Neural progenitor cell (in vitro differentiated cells): ENCODE results near the gene ARHGEF4. TPM values are rescaled to one million over a fixed set of nuclear protein-coding genes. Genes with fewer than 3 reads are reported as not detected.
A peak's percentile ranks its signal among the peaks of the same experiment; 100 is the strongest.

Experiments used
- DNase-seq: peaks from one replicate; pipeline ENCODE4 v3.0.0-alpha.2; 2016; ENCODE audit warnings: low spot score
- H2AFZ ChIP-seq: fragments of 200-600 bp; sonication (generic); replicated peaks from 2 replicates; pipeline ENCODE4 v1.6.1; 2016; ENCODE audit warnings: antibody characterized with exemption
- H3F3A ChIP-seq: fragments of 200-600 bp; sonication (generic); 2 replicates; pipeline ENCODE4 v1.6.1; 2016; ENCODE audit warnings: antibody characterized with exemption, low read depth
- H3K27ac ChIP-seq: fragments of 200-600 bp; sonication (generic); 2 replicates; pipeline ENCODE4 v1.5.1; 2016; ENCODE audit warnings: mild to moderate bottlenecking
- H3K27me3 ChIP-seq: fragments of 200-600 bp; sonication (generic); 2 replicates; pipeline ENCODE4 v1.6.1; 2016; ENCODE audit warnings: mild to moderate bottlenecking, moderate library complexity
- H3K36me3 ChIP-seq: fragments of 200-600 bp; sonication (generic); 2 replicates; pipeline ENCODE4 v1.5.1; 2016
- H3K4me1 ChIP-seq: fragments of 200-600 bp; sonication (generic); 2 replicates; pipeline ENCODE4 v1.6.1; 2016; ENCODE audit warnings: mixed run types
- H3K4me2 ChIP-seq: fragments of 200-600 bp; sonication (generic); 2 replicates; pipeline ENCODE4 v1.6.1; 2016
- H3K4me3 ChIP-seq: fragments of 200-600 bp; sonication (generic); 2 replicates; pipeline ENCODE4 v1.5.1; 2016
- H3K79me2 ChIP-seq: fragments of 200-600 bp; sonication (generic); 2 replicates; pipeline ENCODE4 v1.6.1; 2016; ENCODE audit warnings: low read depth
- H3K9ac ChIP-seq: fragments of 200-600 bp; sonication (generic); 2 replicates; pipeline ENCODE4 v1.6.1; 2016
- H3K9me3 ChIP-seq: fragments of 200-600 bp; sonication (generic); 2 replicates; pipeline ENCODE4 v1.5.1; 2016; ENCODE audit warnings: low read depth
- H4K20me1 ChIP-seq: fragments of 200-600 bp; sonication (generic); 2 replicates; pipeline ENCODE4 v1.6.1; 2016; ENCODE audit warnings: low read depth
- H3K27ac Mint-ChIP-seq: 3 replicates; pipeline ENCODE4 v1.8.0; 2021; ENCODE audit warnings: mixed read lengths
- H3K27me3 Mint-ChIP-seq: 2 replicates; pipeline ENCODE4 v1.8.0; 2022; ENCODE audit warnings: low read depth, mild to moderate bottlenecking, inconsistent platforms, moderate library complexity, mixed read lengths; ENCODE audit not compliant: insufficient read depth
- H3K36me3 Mint-ChIP-seq: 3 replicates; pipeline ENCODE4 v1.8.0; 2021; ENCODE audit warnings: mixed read lengths
- H3K4me1 Mint-ChIP-seq: 3 replicates; pipeline ENCODE4 v1.8.0; 2021; ENCODE audit warnings: mixed read lengths
- H3K4me3 Mint-ChIP-seq: 3 replicates; pipeline ENCODE4 v1.8.0; 2021; ENCODE audit warnings: mild to moderate bottlenecking, moderate library complexity, mixed read lengths
- H3K9me3 Mint-ChIP-seq: 3 replicates; pipeline ENCODE4 v1.8.0; 2020; ENCODE audit warnings: mixed read lengths
- CTCF ChIP-seq: fragments of 200-600 bp; sonication (generic); IDR thresholded peaks from 2 replicates; pipeline ENCODE4 v1.5.1; 2017; ENCODE audit warnings: antibody characterized with exemption, mild to moderate bottlenecking
- EZH2 ChIP-seq: fragments of 200-600 bp; sonication (generic); IDR thresholded peaks from 2 replicates; pipeline ENCODE4 v1.6.1; 2017; ENCODE audit warnings: antibody characterized with exemption, mild to moderate bottlenecking, moderate library complexity
- EZH2phosphoT487 ChIP-seq: fragments of 200-600 bp; sonication (generic); IDR thresholded peaks from 2 replicates; pipeline ENCODE4 v1.6.1; 2017; ENCODE audit warnings: antibody characterized with exemption
- total RNA-seq: library from RNA; depleted of rRNA; stranded (reverse); fragments of >200 nt; gene quantifications from 2 replicates; pipeline ENCODE4 v1.2.3, GENCODE V29; 2015; ENCODE audit warnings: low replicate concordance

Gene ARHGEF4
- total RNA-seq, 1 donor from 2014 or later = 22.8 TPM

- Histone ChIP-seq H3K4me3 (no peak overlapping the region), H3K9ac (no peak overlapping the region), H3K79me2 (peaks cover 12% of the 10 kb centered on the region), H3K9me3 (no peaks in the 10 kb centered on the region), H3K27me3 (peaks cover 23% of the 10 kb centered on the region), H4K20me1 (peaks cover 3% of the 10 kb centered on the region), H3F3A (peaks cover 6% of the 10 kb centered on the region), H3K27ac (no peak overlapping the region), H2AFZ (no peak overlapping the region), H3K4me1 (peaks cover 15% of the 10 kb centered on the region), H3K36me3 (no peaks in the 10 kb centered on the region), H3K4me2 (no peak overlapping the region)
- Mint-ChIP-seq H3K9me3 (no peaks in the 10 kb centered on the region), H3K36me3 (no peaks in the 10 kb centered on the region), H3K4me1 (peaks cover 8% of the 10 kb centered on the region), H3K27ac (no peak overlapping the region), H3K27me3 (peaks cover 22% of the 10 kb centered on the region), H3K4me3 (no peak overlapping the region)
- no peak for DNase-seq
- TF ChIP-seq CTCF = no peak
- no peak for TF ChIP-seq EZH2
- no peak for TF ChIP-seq EZH2phosphoT487
These were observed 5.1 kb downstream of the ARHGEF4 start for GRCh38 chr2:130841741-130842365.

GRCh38 chr2:130842770-130843169, 6.1 kb downstream of the ARHGEF4 start:
- H3K9me3 Mint-ChIP-seq = no peaks in the 10 kb centered on the region
- H3K27ac ChIP-seq = no peak overlapping the region
- H3K4me2 ChIP-seq = no peak overlapping the region
- H3K27me3 Mint-ChIP-seq = peaks cover 20% of the 10 kb centered on the region
- no peak overlapping the region for H3K27ac Mint-ChIP-seq
- peaks cover 6% of the 10 kb centered on the region for H3F3A ChIP-seq
- peaks cover 14% of the 10 kb centered on the region for H3K27me3 ChIP-seq
- no peak overlapping the region for H3K4me3 ChIP-seq
- peaks cover 3% of the 10 kb centered on the region for H4K20me1 ChIP-seq
- peaks cover 8% of the 10 kb centered on the region for H3K4me1 Mint-ChIP-seq
- no peak overlapping the region for H3K4me3 Mint-ChIP-seq
- H3K9me3 ChIP-seq = no peaks in the 10 kb centered on the region
- no peaks in the 10 kb centered on the region for H3K36me3 Mint-ChIP-seq
- no peak for TF ChIP-seq EZH2phosphoT487
- peak; percentile 23 for TF ChIP-seq CTCF
- no peak for TF ChIP-seq EZH2
- no peak overlapping the region for H2AFZ ChIP-seq
- peaks cover 8% of the 10 kb centered on the region for H3K4me1 ChIP-seq
- peaks cover 11% of the 10 kb centered on the region for H3K79me2 ChIP-seq
- peak; percentile 57 for DNase-seq
- H3K9ac ChIP-seq = no peak overlapping the region
- H3K36me3 ChIP-seq = no peaks in the 10 kb centered on the region

GRCh38 chr2:130843321-130843985, 6.7 kb downstream of the ARHGEF4 start:
- H2AFZ ChIP-seq = no peak overlapping the region
- H3K27me3 Mint-ChIP-seq = peaks cover 13% of the 10 kb centered on the region
- no peak for TF ChIP-seq EZH2phosphoT487
- H3K36me3 Mint-ChIP-seq = no peaks in the 10 kb centered on the region
- H3K27ac ChIP-seq = no peak overlapping the region
- no peak overlapping the region for H3K4me3 Mint-ChIP-seq
- H3K79me2 ChIP-seq = peaks cover 5% of the 10 kb centered on the region
- no peak for DNase-seq
- H3K36me3 ChIP-seq = no peaks in the 10 kb centered on the region
- H3F3A ChIP-seq = peaks cover 6% of the 10 kb centered on the region
- H3K9me3 ChIP-seq = no peaks in the 10 kb centered on the region
- peaks cover 8% of the 10 kb centered on the region for H4K20me1 ChIP-seq
- H3K4me2 ChIP-seq = no peak overlapping the region
- H3K4me1 Mint-ChIP-seq = peaks cover 8% of the 10 kb centered on the region
- H3K9me3 Mint-ChIP-seq = no peaks in the 10 kb centered on the region
- H3K9ac ChIP-seq = no peak overlapping the region
- H3K4me1 ChIP-seq = peaks cover 6% of the 10 kb centered on the region
- no peak overlapping the region for H3K27ac Mint-ChIP-seq
- H3K27me3 ChIP-seq = peaks cover 7% of the 10 kb centered on the region
- H3K4me3 ChIP-seq = no peak overlapping the region

GRCh38 chr2:130844161-130844560, 7.4 kb downstream of the ARHGEF4 start:
- no peak overlapping the region for H3K4me3 Mint-ChIP-seq
- H4K20me1 ChIP-seq = peaks cover 9% of the 10 kb centered on the region
- H3K79me2 ChIP-seq = peaks cover 5% of the 10 kb centered on the region
- DNase-seq = no peak
- no peak overlapping the region for H3K4me2 ChIP-seq
- no peak for TF ChIP-seq EZH2
- TF ChIP-seq EZH2phosphoT487 = no peak
- TF ChIP-seq CTCF = no peak
- H3K4me3 ChIP-seq = no peak overlapping the region
- H2AFZ ChIP-seq = no peak overlapping the region
- H3K9me3 Mint-ChIP-seq = no peaks in the 10 kb centered on the region
- H3K27ac Mint-ChIP-seq = no peak overlapping the region
- peaks cover 6% of the 10 kb centered on the region for H3F3A ChIP-seq
- H3K27ac ChIP-seq = no peak overlapping the region
- peaks cover 6% of the 10 kb centered on the region for H3K4me1 ChIP-seq
- H3K36me3 Mint-ChIP-seq = no peaks in the 10 kb centered on the region
- no peaks in the 10 kb centered on the region for H3K9me3 ChIP-seq
- peaks cover under 1% of the 10 kb centered on the region for H3K27me3 ChIP-seq
- no peak overlapping the region for H3K9ac ChIP-seq
- peaks cover 13% of the 10 kb centered on the region for H3K27me3 Mint-ChIP-seq
- H3K4me1 Mint-ChIP-seq = peaks cover 8% of the 10 kb centered on the region
- no peaks in the 10 kb centered on the region for H3K36me3 ChIP-seq
